H1 (cell line): ENCODE results near the gene GJB1. TPM values are rescaled to one million over a fixed set of nuclear protein-coding genes. Genes with fewer than 3 reads are reported as not detected.

Source experiments
- CTCF ChIA-PET: fragments of 300-600 bp; sonication (Branson Sonifier 250); formaldehyde crosslinking; loops from one replicate; lab custom pipeline; 2021; ENCODE audit not compliant: partially characterized antibody; lab: Charles Lee
- POLR2A ChIA-PET: fragments of 300-600 bp; sonication (Branson Sonifier 250); formaldehyde crosslinking; loops from one replicate; lab custom pipeline; 2021; ENCODE audit warnings: inconsistent platforms; ENCODE audit not compliant: partially characterized antibody; lab: Charles Lee
- DNase-seq, 2 experiments: peaks; one replicate each; pipeline versions ENCODE4 v3.0.0 to v3.0.0-alpha.2; 2010 to 2022; ENCODE audit warnings: low spot score in 2 of 2, low read depth in 1 of 2, mixed read lengths in 1 of 2
- FAIRE-seq: peaks from 2 replicates; lab custom pipeline; 2011; peaks lifted over from hg19 to GRCh38; lab: Jason Lieb, UNC
- H2AFZ ChIP-seq: 2 replicates; pipeline ENCODE4 v1.8.1; 2012; ENCODE audit warnings: low read length, inconsistent platforms
- H2AK5ac ChIP-seq: 2 replicates; pipeline ENCODE4 v1.6.1; 2013; ENCODE audit warnings: low read depth, low read length
- H2BK120ac ChIP-seq: replicated peaks from 2 replicates; pipeline ENCODE3; 2013; ENCODE audit warnings: low read depth, low read length, inconsistent platforms
- H2BK12ac ChIP-seq: 2 replicates; pipeline ENCODE4 v1.6.1; 2013; ENCODE audit warnings: low read depth, low read length
- H2BK15ac ChIP-seq: 2 replicates; pipeline ENCODE4 v1.6.1; 2013; ENCODE audit warnings: low read length
- H2BK20ac ChIP-seq: 2 replicates; pipeline ENCODE4 v1.6.1; 2013; ENCODE audit warnings: low read length
- H2BK5ac ChIP-seq: 2 replicates; pipeline ENCODE4 v1.6.1; 2013; ENCODE audit warnings: low read depth, low read length
- H3K14ac ChIP-seq: 2 replicates; pipeline ENCODE4 v1.6.1; 2013; ENCODE audit warnings: inconsistent platforms; ENCODE audit not compliant: insufficient read length
- H3K18ac ChIP-seq: 2 replicates; pipeline ENCODE4 v1.6.1; 2013; ENCODE audit warnings: low read length; ENCODE audit errors: extremely low read depth
- H3K23ac ChIP-seq: 2 replicates; pipeline ENCODE4 v1.6.1; 2013; ENCODE audit warnings: inconsistent platforms; ENCODE audit not compliant: insufficient read length
- H3K23me2 ChIP-seq: 2 replicates; pipeline ENCODE4 v1.6.1; 2013; ENCODE audit warnings: low read depth, low read length
- H3K27ac ChIP-seq: 2 replicates; pipeline ENCODE4 v1.6.1; 2011; ENCODE audit warnings: low read depth, low read length, inconsistent platforms
- H3K27me3 ChIP-seq, 4 experiments: replicated peaks in 1 of 4; 1 replicate in 1 of 4; 2 replicates in 3 of 4; pipeline versions ENCODE4 v1.6.1 to v1.8.1; 2011 to 2013; ENCODE audit warnings: low read length in 3 of 4, mild to moderate bottlenecking in 3 of 4, inconsistent platforms in 2 of 4, mixed read lengths in 2 of 4, moderate library complexity in 1 of 4; ENCODE audit not compliant: control insufficient read depth in 3 of 4, insufficient read depth in 3 of 4; ENCODE audit errors: extremely low read depth in 1 of 4
- H3K36me3 ChIP-seq, 4 experiments: 2 replicates each; pipeline versions ENCODE4 v1.6.1 to v1.8.1; 2011 to 2013; ENCODE audit warnings: mild to moderate bottlenecking in 4 of 4, low read length in 3 of 4, moderate library complexity in 2 of 4, control low read depth in 1 of 4, inconsistent platforms in 1 of 4; ENCODE audit not compliant: insufficient read depth in 4 of 4, control insufficient read depth in 2 of 4
- H3K4ac ChIP-seq: replicated peaks from 2 replicates; pipeline ENCODE3; 2013; ENCODE audit warnings: low read length, low read depth, mixed read lengths, inconsistent platforms; ENCODE audit not compliant: insufficient read length
- H3K4me1 ChIP-seq, 4 experiments: replicated peaks in 1 of 4; 1 replicate in 1 of 4; 2 replicates in 3 of 4; pipeline versions ENCODE4 v1.6.1 to v1.8.1; 2011 to 2013; ENCODE audit warnings: low read length in 3 of 4, inconsistent platforms in 2 of 4, mixed read lengths in 1 of 4; ENCODE audit not compliant: insufficient read depth in 4 of 4, control insufficient read depth in 3 of 4
- H3K4me2 ChIP-seq, 2 experiments: 2 replicates each; pipeline versions ENCODE4 v1.6.1 to v1.8.1; 2011 to 2013; ENCODE audit warnings: low read depth in 2 of 2, low read length in 2 of 2, control low read depth in 1 of 2, inconsistent platforms in 1 of 2, mild to moderate bottlenecking in 1 of 2; ENCODE audit not compliant: insufficient read depth in 1 of 2
- H3K4me3 ChIP-seq, 4 experiments: fragments of 200-600, 300-600 bp in 1 of 4; sonication (generic), shearing (Covaris generic), sonication (Bioruptor Twin) in 1 of 4; 2 replicates each; pipeline versions ENCODE4 v1.5.1 to v1.8.1; 2011 to 2016; ENCODE audit warnings: low read length in 4 of 4, low read depth in 3 of 4, control low read depth in 2 of 4, inconsistent platforms in 2 of 4, mild to moderate bottlenecking in 2 of 4, mixed read lengths in 1 of 4, moderate library complexity in 1 of 4; ENCODE audit not compliant: insufficient read depth in 2 of 4; ENCODE audit errors: extremely low read depth in 1 of 4
- H3K56ac ChIP-seq: replicated peaks from 2 replicates; pipeline ENCODE3; 2013; ENCODE audit warnings: low read depth, mild to moderate bottlenecking, mixed read lengths, low read length, inconsistent platforms; ENCODE audit not compliant: insufficient read length
- H3K79me1 ChIP-seq: 2 replicates; pipeline ENCODE4 v1.6.1; 2013; ENCODE audit warnings: low read depth, low read length, control low read depth
- H3K79me2 ChIP-seq, 2 experiments: 2 replicates each; pipeline versions ENCODE4 v1.6.1 to v1.8.1; 2012 to 2013; ENCODE audit warnings: low read length in 2 of 2, mild to moderate bottlenecking in 2 of 2, inconsistent platforms in 1 of 2; ENCODE audit not compliant: insufficient read depth in 2 of 2, control insufficient read depth in 1 of 2
- H3K9ac ChIP-seq, 4 experiments: replicated peaks in 1 of 4; 1 replicate in 1 of 4; 2 replicates in 3 of 4; pipeline versions ENCODE4 v1.6.1 to v1.8.1; 2011 to 2013; ENCODE audit warnings: low read depth in 3 of 4, low read length in 3 of 4, control low read depth in 2 of 4, mild to moderate bottlenecking in 2 of 4, moderate library complexity in 2 of 4, inconsistent platforms in 1 of 4; ENCODE audit errors: extremely low read depth in 1 of 4
- H3K9me3 ChIP-seq, 2 experiments: 2 replicates each; pipeline versions ENCODE4 v1.6.1 to v1.8.1; 2012 to 2013; ENCODE audit warnings: mild to moderate bottlenecking in 2 of 2, moderate library complexity in 2 of 2, control low read depth in 1 of 2, inconsistent platforms in 1 of 2, low read depth in 1 of 2, low read length in 1 of 2, mixed read lengths in 1 of 2; ENCODE audit not compliant: insufficient read depth in 2 of 2
- H4K20me1 ChIP-seq, 2 experiments: replicated peaks in 1 of 2; 2 replicates each; pipeline versions ENCODE3 to v1.8.1; 2011 to 2013; ENCODE audit warnings: inconsistent platforms in 2 of 2, low read length in 2 of 2, mild to moderate bottlenecking in 1 of 2; ENCODE audit not compliant: insufficient read depth in 2 of 2, control insufficient read depth in 1 of 2
- H4K5ac ChIP-seq: 2 replicates; pipeline ENCODE4 v1.6.1; 2013; ENCODE audit warnings: low read length, low read depth, mixed read lengths, inconsistent platforms; ENCODE audit not compliant: insufficient read length
- H4K8ac ChIP-seq: 2 replicates; pipeline ENCODE4 v1.8.0; 2013; ENCODE audit warnings: mild to moderate bottlenecking, moderate library complexity, low read length, inconsistent platforms; ENCODE audit not compliant: insufficient read depth; ENCODE audit errors: extremely low read depth
- H4K91ac ChIP-seq: replicated peaks from 2 replicates; pipeline ENCODE3; 2013; ENCODE audit warnings: low read length, mixed read lengths, inconsistent platforms; ENCODE audit not compliant: insufficient read length
- ASH2L ChIP-seq: fragments of 200-600, 300-600 bp; sonication (generic); IDR thresholded peaks from one replicate; pipeline ENCODE4 v1.7.1; 2017; ENCODE audit warnings: low read length
- CHD2 ChIP-seq: IDR thresholded peaks from 2 replicates; pipeline ENCODE4 v1.6.1; 2012; ENCODE audit warnings: low read length, improper control_type of control experiment
- EP300 ChIP-seq, 2 experiments: IDR thresholded peaks; 1 replicate in 1 of 2; 2 replicates in 1 of 2; pipeline ENCODE4 v1.6.1; 2011 to 2012; ENCODE audit warnings: low read depth in 2 of 2, low read length in 2 of 2, mild to moderate bottlenecking in 2 of 2, borderline replicate concordance in 1 of 2, inconsistent platforms in 1 of 2, moderate library complexity in 1 of 2
- GABPA ChIP-seq: IDR thresholded peaks from 2 replicates; pipeline ENCODE4 v1.6.1; 2011; ENCODE audit warnings: mild to moderate bottlenecking, low read length, moderate library complexity, borderline replicate concordance; ENCODE audit not compliant: insufficient read depth
- GTF2F1 ChIP-seq: IDR thresholded peaks from 2 replicates; pipeline ENCODE4 v1.6.1; 2012; ENCODE audit warnings: low read depth, low read length, improper control_type of control experiment, borderline replicate concordance
- POLR2AphosphoS5 ChIP-seq: IDR thresholded peaks from 2 replicates; pipeline ENCODE4 v1.6.1; 2011; ENCODE audit warnings: low read depth, low read length
- RXRA ChIP-seq: IDR thresholded peaks from 2 replicates; pipeline ENCODE4 v1.6.1; 2011; ENCODE audit warnings: low read depth, mild to moderate bottlenecking, low read length, moderate library complexity; ENCODE audit not compliant: insufficient read depth
- SP1 ChIP-seq: IDR thresholded peaks from 2 replicates; pipeline ENCODE4 v1.6.1; 2011; ENCODE audit warnings: low read depth, low read length
- TAF7 ChIP-seq: optimal IDR thresholded peaks from 2 replicates; pipeline ENCODE3; 2011; ENCODE audit warnings: low read depth, mild to moderate bottlenecking, inconsistent platforms, low read length, moderate library complexity, borderline replicate concordance
- WGBS, 2 experiments: shearing (Covaris generic) in 1 of 2; methylation state at CpG; one replicate each; pipeline versions ENCODE4 v1.1.6 to v1.1.7; 2013 to 2015; ENCODE audit warnings: low lambda C conversion rate in 2 of 2, mixed read lengths in 2 of 2, inconsistent platforms in 1 of 2, low coverage in 1 of 2, missing lambda C conversion rate in 1 of 2; ENCODE audit not compliant: insufficient replicate concordance in 2 of 2, insufficient coverage in 1 of 2, insufficient read length in 1 of 2; ENCODE audit errors: extremely low coverage in 1 of 2, missing lambda C conversion rate in 1 of 2; 5-methylcytosine and 5-hydroxymethylcytosine counted together
- polyA plus RNA-seq, 7 experiments: library from polyadenylated mRNA; depleted of rRNA in 3 of 7; stranded (reverse) in 5 of 7; unstranded in 2 of 7; fragments of >200 nt in 5 of 7; fragments of 200-250 nt in 2 of 7; gene quantifications; 1 replicate in 5 of 7; 2 replicates in 1 of 7; 4 replicates in 1 of 7; pipeline versions ENCODE4 v1.2.1 to v1.2.3, GENCODE V29; 2011 to 2013; ENCODE audit warnings: missing spikeins in 2 of 7, mixed read lengths in 2 of 7
- total RNA-seq: library from RNA; stranded (reverse); fragmentation: NEBNext Ultra II Directional; extraction: Animal tissue kit (Norgen Biotek cat#: 25700); gene quantifications from 2 replicates; pipeline ENCODE4 v1.2.1, GENCODE V29; 2021
- TF ChIP-seq, protein P1 (sequence below): IDR thresholded peaks from 2 replicates; pipeline ENCODE4 v1.6.1; 2011; ENCODE audit warnings: low read length, improper control_type of control experiment
- TF ChIP-seq, protein P2 (sequence below): IDR thresholded peaks from 2 replicates; pipeline ENCODE4 v1.6.1; 2011; ENCODE audit warnings: low read depth, mild to moderate bottlenecking, low read length; ENCODE audit not compliant: insufficient read depth

GJB1 gene
- total and polyA plus RNA-seq, 2 of the 8 experiments (the other 6 are each of a cell fraction or from before 2014, with no cell fraction given) = 0.14 TPM; not detected in 1

DNA sequence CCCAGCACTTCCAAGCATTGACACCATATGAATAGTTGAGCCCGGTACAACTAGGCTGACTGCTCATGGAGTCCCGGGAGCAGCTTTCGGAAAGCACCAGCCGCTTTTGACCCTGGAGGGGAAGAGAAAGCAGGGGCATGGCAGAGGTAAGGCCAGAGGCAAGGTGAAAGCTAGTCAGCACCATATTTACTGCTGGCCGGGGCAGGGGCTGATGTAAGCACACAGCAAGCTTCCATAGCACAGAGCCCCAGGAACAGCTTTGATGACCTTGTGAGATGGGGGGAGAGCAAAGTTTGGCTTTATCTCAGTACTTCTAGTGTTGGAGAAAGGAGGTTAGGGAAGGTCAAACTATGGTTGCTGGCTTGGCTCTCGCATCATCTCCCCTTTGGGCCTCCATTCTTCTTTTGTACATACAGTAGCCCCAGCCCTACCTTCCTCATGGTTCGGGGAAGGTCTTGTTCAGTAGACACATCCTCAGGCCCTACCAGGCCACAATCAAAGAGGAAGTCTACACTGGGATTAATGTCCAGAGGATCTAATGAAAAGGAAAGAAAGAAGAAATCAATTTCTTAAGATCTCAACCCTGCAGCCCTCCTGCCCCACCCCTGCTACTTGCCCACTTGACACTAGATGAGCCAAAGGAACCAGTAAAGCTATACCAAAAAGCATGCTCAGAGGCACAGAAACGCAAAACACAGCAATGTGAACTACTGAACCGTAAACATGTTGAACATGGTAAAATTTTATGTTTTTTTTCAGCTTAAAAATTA lies 21.5 kb downstream of the GJB1 start:
- H3K4me1 ChIP-seq = no peaks in the 10 kb centered on the region
- no peak overlapping the region for H4K91ac ChIP-seq
- H4K5ac ChIP-seq = no peak overlapping the region
- no peak overlapping the region for H2AK5ac ChIP-seq
- no peak for FAIRE-seq
- no peak overlapping the region for H3K56ac ChIP-seq
- no peak overlapping the region for H2BK120ac ChIP-seq
- H3K27me3 ChIP-seq = no peaks in the 10 kb centered on the region
- H3K36me3 ChIP-seq = peaks cover 17 to 93% (median 65%) of the 10 kb centered on the region in 4 experiments
- no peak overlapping the region for H3K27ac ChIP-seq
- 94% methylated on average over 8 of the region's 9 CpGs; no CpG with 5 or more reads in 1 of the 2 experiments for WGBS, 2 experiments
- ChIA-PET POLR2A (interaction anchor here (0.9 to 1.3 kb wide), 4 partner anchors 9 to 100 kb away, joined by 3 read pairs; partner anchors contain the start of genes NLGN3 and ZMYM3), CTCF (interaction anchor here (1.6 kb wide), 1 partner anchor 25 kb away, joined by 3 read pairs; no protein-coding TSS in a partner anchor)
- no peak overlapping the region for H4K8ac ChIP-seq
- H2BK20ac ChIP-seq = no peak overlapping the region
- H3K4ac ChIP-seq = no peak overlapping the region
- DNase-seq = no peak
- H3K79me2 ChIP-seq = no peaks in the 10 kb centered on the region
- no peak overlapping the region for H2BK12ac ChIP-seq
- H3K9ac ChIP-seq = no peak overlapping the region
- no peak overlapping the region for H3K4me3 ChIP-seq
- no peaks in the 10 kb centered on the region for H3K9me3 ChIP-seq
- H3K79me1 ChIP-seq = no peaks in the 10 kb centered on the region
- no peaks in the 10 kb centered on the region for H3K23me2 ChIP-seq
- no peak overlapping the region for H2BK5ac ChIP-seq
- peaks cover 0 to 12% of the 10 kb centered on the region in 2 experiments for H4K20me1 ChIP-seq
- H3K18ac ChIP-seq = no peak overlapping the region
- H3K23ac ChIP-seq = no peak overlapping the region
- no peak overlapping the region for H2AFZ ChIP-seq
- no peak overlapping the region for H2BK15ac ChIP-seq
- no peak overlapping the region for H3K4me2 ChIP-seq
- H3K14ac ChIP-seq = no peak overlapping the region
- no peak for TF ChIP-seq SP1
- no peak for TF ChIP-seq TAF7
- TF ChIP-seq ASH2L = no peak
- no peak for TF ChIP-seq GTF2F1
- TF ChIP-seq RXRA = no peak
- TF ChIP-seq, protein P1, sequence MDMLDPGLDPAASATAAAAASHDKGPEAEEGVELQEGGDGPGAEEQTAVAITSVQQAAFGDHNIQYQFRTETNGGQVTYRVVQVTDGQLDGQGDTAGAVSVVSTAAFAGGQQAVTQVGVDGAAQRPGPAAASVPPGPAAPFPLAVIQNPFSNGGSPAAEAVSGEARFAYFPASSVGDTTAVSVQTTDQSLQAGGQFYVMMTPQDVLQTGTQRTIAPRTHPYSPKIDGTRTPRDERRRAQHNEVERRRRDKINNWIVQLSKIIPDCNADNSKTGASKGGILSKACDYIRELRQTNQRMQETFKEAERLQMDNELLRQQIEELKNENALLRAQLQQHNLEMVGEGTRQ = no peak
- no peak for TF ChIP-seq POLR2AphosphoS5
- TF ChIP-seq EP300 (IDR thresholded peaks at IDR 0.05; ENCODE audit: borderline replicate concordance in 1 of 2, low read depth in 2 of 2, low read length in 2 of 2) = no peak
- TF ChIP-seq, protein P2, sequence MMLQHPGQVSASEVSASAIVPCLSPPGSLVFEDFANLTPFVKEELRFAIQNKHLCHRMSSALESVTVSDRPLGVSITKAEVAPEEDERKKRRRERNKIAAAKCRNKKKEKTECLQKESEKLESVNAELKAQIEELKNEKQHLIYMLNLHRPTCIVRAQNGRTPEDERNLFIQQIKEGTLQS = no peak
- TF ChIP-seq GABPA = no peak
- no peak for TF ChIP-seq CHD2
